ENCODE results near the gene ENOX2.

GRCh38 chrX:130702867-130703707, 199.9 kb downstream of the ENOX2 start:
- TF ChIP-seq POLR2A (IDR thresholded peaks at IDR 0.05) = no peak
- TF ChIP-seq CTCF (IDR thresholded peaks at IDR 0.05) = no peak

Measured in adrenal gland (tissue), 5 donors.